OCI-LY7 (cell line): Measurements from ENCODE around the gene LPAR2. TPM values are rescaled to one million over a fixed set of nuclear protein-coding genes. Genes with fewer than 3 reads are reported as not detected.

Source experiments
- BruUV-seq: library from RNA; stranded (reverse); fragments of 400-500 nt; replicated peaks from 2 replicates; lab custom pipeline; 2021; lab: Mats Ljungman, UMichigan
- CTCF ChIA-PET: fragments of 300-600 bp; sonication (Branson Sonifier 250); formaldehyde crosslinking; loops from one replicate; lab custom pipeline; 2022; ENCODE audit warnings: antibody characterized with exemption; ENCODE audit not compliant: unreplicated experiment; lab: Charles Lee
- POLR2A ChIA-PET: fragments of 300-600 bp; sonication (Branson Sonifier 250); formaldehyde crosslinking; loops from one replicate; lab custom pipeline; 2022; ENCODE audit warnings: antibody characterized with exemption; lab: Charles Lee
- DNase-seq: peaks from one replicate; pipeline ENCODE4 v3.0.0-alpha.2; 2015; ENCODE audit warnings: low spot score
- H2AFZ ChIP-seq: fragments of 200-600 bp; sonication (generic), shearing (Covaris generic); 2 replicates; pipeline ENCODE4 v1.6.1; 2014; ENCODE audit warnings: mild to moderate bottlenecking, antibody characterized with exemption, low read length, moderate library complexity
- H3K27ac ChIP-seq: fragments of 200-600 bp; sonication (generic); 2 replicates; pipeline ENCODE4 v1.5.1; 2014; ENCODE audit warnings: mixed run types, low read depth, mild to moderate bottlenecking, moderate library complexity, low read length, inconsistent platforms; ENCODE audit not compliant: poor library complexity, severe bottlenecking
- H3K36me3 ChIP-seq: fragments of 200-600 bp; sonication (generic); 2 replicates; pipeline ENCODE4 v1.6.1; 2014; ENCODE audit warnings: mild to moderate bottlenecking, antibody characterized with exemption, low read length, moderate library complexity, mixed read lengths; ENCODE audit not compliant: insufficient read depth
- H3K4me1 ChIP-seq: fragments of 200-600 bp; sonication (generic); 2 replicates; pipeline ENCODE4 v1.5.1; 2014; ENCODE audit warnings: mild to moderate bottlenecking, low read length; ENCODE audit not compliant: insufficient read depth, poor library complexity, severe bottlenecking
- H3K4me2 ChIP-seq: fragments of 200-600 bp; sonication (generic); 2 replicates; pipeline ENCODE4 v1.6.1; 2014; ENCODE audit warnings: mild to moderate bottlenecking, low read length
- H3K4me3 ChIP-seq: fragments of 200-600 bp; sonication (generic); 2 replicates; pipeline ENCODE4 v1.5.1; 2014; ENCODE audit warnings: mild to moderate bottlenecking, low read depth, low read length; ENCODE audit not compliant: poor library complexity, severe bottlenecking
- H3K79me2 ChIP-seq: fragments of 200-600 bp; sonication (generic); 2 replicates; pipeline ENCODE4 v1.6.1; 2016; ENCODE audit warnings: low read depth, mild to moderate bottlenecking, low read length, moderate library complexity, mixed read lengths; ENCODE audit not compliant: insufficient read depth
- H3K9me2 ChIP-seq: fragments of 200-600 bp; sonication (generic); 2 replicates; pipeline ENCODE4 v1.6.1; 2016; ENCODE audit warnings: mild to moderate bottlenecking, low read length, mixed read lengths; ENCODE audit not compliant: insufficient read depth
- H3K9me3 ChIP-seq: fragments of 200-600 bp; sonication (generic); 2 replicates; pipeline ENCODE4 v1.6.1; 2014; ENCODE audit warnings: mild to moderate bottlenecking, mixed run types, low read length, mixed read lengths
- H4K20me1 ChIP-seq: fragments of 200-600 bp; sonication (generic); 2 replicates; pipeline ENCODE4 v1.6.1; 2014; ENCODE audit warnings: mild to moderate bottlenecking, antibody characterized with exemption, low read length, moderate library complexity, mixed read lengths; ENCODE audit not compliant: insufficient read depth
- EZH2phosphoT487 ChIP-seq: fragments of 200-600 bp; sonication (generic); IDR thresholded peaks from 2 replicates; pipeline ENCODE4 v1.6.1; 2018; ENCODE audit warnings: low read depth, borderline replicate concordance, mild to moderate bottlenecking, mixed run types, antibody characterized with exemption, low read length, moderate library complexity, mixed read lengths
- intact Hi-C: fragments of 100-400 bp; cut with micrococcal nuclease; formaldehyde crosslinking; loops from one replicate; pipeline ENCODE4 v1.10.0; 2022; ENCODE audit not compliant: unreplicated experiment
- total RNA-seq, 2 experiments: library from RNA; depleted of rRNA in 1 of 2; stranded (reverse); fragments of >200 nt in 1 of 2; shearing (Covaris generic) in 1 of 2; gene quantifications; 2 replicates each; pipeline ENCODE4 v1.2.3, GENCODE V29; 2014 to 2022
- TF ChIP-seq, protein P1 (sequence below): fragments of 200-600 bp; sonication (generic); conservative IDR thresholded peaks from 2 replicates; pipeline ENCODE4 v1.5.1; 2014; ENCODE audit warnings: mild to moderate bottlenecking, antibody characterized with exemption, low read length, moderate library complexity, mixed read lengths

LPAR2 gene
- total RNA-seq, 2 experiments from 2014 or later: 12.4 to 18.4 TPM

DNA sequence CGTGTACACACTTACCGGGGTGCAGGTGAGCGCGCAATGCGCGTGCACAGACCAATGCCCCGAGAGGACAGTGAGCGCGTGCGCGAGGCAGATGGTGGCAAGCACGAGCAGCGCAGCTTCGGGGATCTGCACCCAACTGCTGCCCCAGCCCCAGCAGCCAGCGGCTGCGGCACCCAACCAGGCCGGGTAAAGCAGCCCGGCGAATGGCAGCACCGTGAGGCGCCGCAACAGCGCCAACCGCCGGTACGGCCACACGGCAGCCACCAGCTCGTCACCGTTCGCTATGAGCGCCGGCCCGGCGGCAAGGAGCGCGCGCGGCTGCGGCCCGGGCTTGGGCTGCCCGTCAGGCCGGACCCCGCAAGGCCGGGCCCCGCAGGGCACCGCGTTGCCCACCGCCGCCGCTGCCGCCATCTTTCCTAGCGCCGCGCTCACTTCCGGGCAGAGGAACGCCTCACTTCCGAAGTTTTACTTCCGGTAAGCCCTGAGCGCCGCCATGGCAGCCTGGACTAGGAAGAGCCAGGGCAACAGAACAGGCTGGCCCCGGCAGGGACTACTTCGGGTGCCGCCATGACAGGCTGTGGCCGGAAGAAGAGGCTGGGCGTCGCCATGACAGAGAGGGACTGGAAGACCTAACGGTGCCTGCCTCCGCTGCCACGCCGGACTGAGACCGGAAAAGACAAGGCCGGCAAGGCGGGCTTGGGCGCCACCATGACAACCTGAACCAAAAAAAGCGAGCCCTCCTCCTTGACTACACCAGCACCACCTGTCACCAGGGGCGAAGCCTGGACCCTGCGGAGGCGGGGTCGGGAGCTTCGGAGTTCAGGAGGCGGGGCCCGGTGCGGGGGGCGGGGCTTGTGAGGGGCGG is 35.5 kb upstream of the LPAR2 start, which contains the start of gene ATP13A1:
Gene ATP13A1, minus strand, starts transcription at position 421 of the 865 bp plus-strand sequence. Its CDS starts 10 bp downstream, at position 411.
- TF ChIP-seq, protein P1, sequence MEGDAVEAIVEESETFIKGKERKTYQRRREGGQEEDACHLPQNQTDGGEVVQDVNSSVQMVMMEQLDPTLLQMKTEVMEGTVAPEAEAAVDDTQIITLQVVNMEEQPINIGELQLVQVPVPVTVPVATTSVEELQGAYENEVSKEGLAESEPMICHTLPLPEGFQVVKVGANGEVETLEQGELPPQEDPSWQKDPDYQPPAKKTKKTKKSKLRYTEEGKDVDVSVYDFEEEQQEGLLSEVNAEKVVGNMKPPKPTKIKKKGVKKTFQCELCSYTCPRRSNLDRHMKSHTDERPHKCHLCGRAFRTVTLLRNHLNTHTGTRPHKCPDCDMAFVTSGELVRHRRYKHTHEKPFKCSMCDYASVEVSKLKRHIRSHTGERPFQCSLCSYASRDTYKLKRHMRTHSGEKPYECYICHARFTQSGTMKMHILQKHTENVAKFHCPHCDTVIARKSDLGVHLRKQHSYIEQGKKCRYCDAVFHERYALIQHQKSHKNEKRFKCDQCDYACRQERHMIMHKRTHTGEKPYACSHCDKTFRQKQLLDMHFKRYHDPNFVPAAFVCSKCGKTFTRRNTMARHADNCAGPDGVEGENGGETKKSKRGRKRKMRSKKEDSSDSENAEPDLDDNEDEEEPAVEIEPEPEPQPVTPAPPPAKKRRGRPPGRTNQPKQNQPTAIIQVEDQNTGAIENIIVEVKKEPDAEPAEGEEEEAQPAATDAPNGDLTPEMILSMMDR: peak; percentile 49
- TF ChIP-seq EZH2phosphoT487: no peak
- intact Hi-C loops: loop anchor here (1.0 to 10.0 kb wide), 4 partner anchors 113 to 499 kb away; partner anchors contain the start of gene GATAD2A
- H4K20me1 ChIP-seq: peaks cover 15% of the 10 kb centered on the region; the same call in 1 of the 2 replicates
- no peaks in the 10 kb centered on the region for H3K9me3 ChIP-seq
- peaks cover 34% of the 10 kb centered on the region for H3K79me2 ChIP-seq
- H3K4me2 ChIP-seq: peak within 1 kb of the TSS; percentile 82
- peak; percentile 98 for DNase-seq
- H3K36me3 ChIP-seq: peaks cover 25% of the 10 kb centered on the region
- H3K4me3 ChIP-seq: peak within 1 kb of the TSS; percentile 88
- POLR2A ChIA-PET: interaction anchor here (0.5 to 1.2 kb wide), 3 partner anchors 65 to 294 kb away, joined by 3 to 5 read pairs (median 4); partner anchors contain the start of gene ZNF253
- peak within 1 kb of the TSS; percentile 59 for H2AFZ ChIP-seq
- peaks cover 55% of the 10 kb centered on the region for H3K4me1 ChIP-seq
- no TSS peak for BruUV-seq
- no peaks in the 10 kb centered on the region for H3K9me2 ChIP-seq
- H3K27ac ChIP-seq: peak within 1 kb of the TSS; percentile 88
- CTCF ChIA-PET: interaction anchor here (0.6 kb wide), 1 partner anchor 1842 kb away, joined by 5 read pairs; the partner anchor contains the start of gene ZNF429

GRCh38 chr19:19662871-19663255 is 34.8 kb upstream of the LPAR2 start:
- Histone ChIP-seq H3K79me2 (peaks cover 34% of the 10 kb centered on the region), H3K9me3 (no peaks in the 10 kb centered on the region), H4K20me1 (peaks cover 15% of the 10 kb centered on the region; the same call in 1 of the 2 replicates), H3K27ac (peak overlapping the region; percentile 88), H3K9me2 (no peaks in the 10 kb centered on the region), H2AFZ (no peak overlapping the region; the same call in 1 of the 2 replicates), H3K36me3 (peaks cover 32% of the 10 kb centered on the region), H3K4me3 (peak overlapping the region; percentile 88), H3K4me1 (peaks cover 53% of the 10 kb centered on the region), H3K4me2 (peak overlapping the region; percentile 82)
- ChIA-PET POLR2A (interaction anchor here (1.2 kb wide), 1 partner anchor 203 kb away, joined by 5 read pairs; the partner anchor contains the start of gene ZNF253), CTCF (no interaction called here)
- no peak for DNase-seq
- intact Hi-C loops: loop anchor here (1.0 to 10.0 kb wide), 4 partner anchors 113 to 498 kb away; partner anchors contain the start of gene GATAD2A
- no peak for TF ChIP-seq EZH2phosphoT487
- TF ChIP-seq, protein P1: no peak
- no TSS peak for BruUV-seq
